Fibroblast of villous mesenchyme (primary cell): ENCODE measurements around the gene USP15. TPM values are rescaled to one million over a fixed set of nuclear protein-coding genes. Genes with fewer than 3 reads are reported as not detected.

Experiments
- DNase-seq: peaks from one replicate; pipeline ENCODE4 v3.0.0-alpha.2; 2010; ENCODE audit warnings: low read depth
- H3K4me3 ChIP-seq: 2 replicates; pipeline ENCODE4 v1.5.1; 2011; ENCODE audit warnings: low read depth, mild to moderate bottlenecking, low read length
- CTCF ChIP-seq: IDR thresholded peaks from 2 replicates; pipeline ENCODE4 v1.5.1; 2012; ENCODE audit warnings: low read depth, mild to moderate bottlenecking, low read length; ENCODE audit not compliant: insufficient read depth
- total RNA-seq: library from RNA; depleted of rRNA; stranded (reverse); fragments of >200 nt; gene quantifications from 2 replicates; pipeline ENCODE4 v1.2.3, GENCODE V29; 2012

Gene USP15
- total RNA-seq = 51.2 and 66.1 TPM in 2 replicates

GRCh38 chr12:62259993-62260732 lies at the start of gene USP15:
Gene USP15 (plus strand): TSS chr12:62260404. CDS start chr12:62260415, 11 bp downstream.
- DNase-seq = peak; percentile 98
- peak; percentile 70 for TF ChIP-seq CTCF

GRCh38 chr12:62210422-62210821 lies 49.8 kb upstream of the USP15 start:
- no peak overlapping the region for H3K4me3 ChIP-seq
- peak; percentile 90 for TF ChIP-seq CTCF
- peak; percentile 53 for DNase-seq

More at GRCh38 chr12:62259993-62260732, at the start of gene USP15:
- H3K4me3 ChIP-seq = peak within 1 kb of the TSS; percentile 95

- H3K4me3 ChIP-seq = no peak overlapping the region
- TF ChIP-seq CTCF = no peak
- peak; percentile 16 for DNase-seq
Measured at GRCh38 chr12:62211510-62211909, 48.7 kb upstream of the USP15 start.

GRCh38 chr12:62214846-62215245 lies 45.4 kb upstream of the USP15 start:
- DNase-seq = peak; percentile 16
- no peak overlapping the region for H3K4me3 ChIP-seq
- TF ChIP-seq CTCF = no peak

- peak; percentile 33 for DNase-seq
- H3K4me3 ChIP-seq = no peak overlapping the region
- no peak for TF ChIP-seq CTCF
Measured at GRCh38 chr12:62215506-62215905, 44.7 kb upstream of the USP15 start.

- DNase-seq = no peak
- no peak for TF ChIP-seq CTCF
- H3K4me3 ChIP-seq = no peak overlapping the region
Measured at GRCh38 chr12:62217466-62218194, 42.6 kb upstream of the USP15 start.
